Lung microvascular endothelial cell (primary cell): Measurements from ENCODE around the gene EXOC6B. TPM values are rescaled to one million over a fixed set of nuclear protein-coding genes. Genes with fewer than 3 reads are reported as not detected.
A peak's percentile ranks its signal among the peaks of the same experiment; 100 is the strongest.

Experiments used
- DNase-seq, 2 donors: peaks; one replicate each; pipeline versions ENCODE4 v3.0.0 to v3.0.0-alpha.2; 2010; ENCODE audit warnings: low read depth in 2 of 2
- total RNA-seq: library from RNA; depleted of rRNA; stranded (reverse); fragments of >200 nt; gene quantifications from 2 replicates; pipeline ENCODE4 v1.2.1, GENCODE V29; 2014

EXOC6B gene
- total RNA-seq, 1 donor from 2014 or later = 16.1 TPM

DNA sequence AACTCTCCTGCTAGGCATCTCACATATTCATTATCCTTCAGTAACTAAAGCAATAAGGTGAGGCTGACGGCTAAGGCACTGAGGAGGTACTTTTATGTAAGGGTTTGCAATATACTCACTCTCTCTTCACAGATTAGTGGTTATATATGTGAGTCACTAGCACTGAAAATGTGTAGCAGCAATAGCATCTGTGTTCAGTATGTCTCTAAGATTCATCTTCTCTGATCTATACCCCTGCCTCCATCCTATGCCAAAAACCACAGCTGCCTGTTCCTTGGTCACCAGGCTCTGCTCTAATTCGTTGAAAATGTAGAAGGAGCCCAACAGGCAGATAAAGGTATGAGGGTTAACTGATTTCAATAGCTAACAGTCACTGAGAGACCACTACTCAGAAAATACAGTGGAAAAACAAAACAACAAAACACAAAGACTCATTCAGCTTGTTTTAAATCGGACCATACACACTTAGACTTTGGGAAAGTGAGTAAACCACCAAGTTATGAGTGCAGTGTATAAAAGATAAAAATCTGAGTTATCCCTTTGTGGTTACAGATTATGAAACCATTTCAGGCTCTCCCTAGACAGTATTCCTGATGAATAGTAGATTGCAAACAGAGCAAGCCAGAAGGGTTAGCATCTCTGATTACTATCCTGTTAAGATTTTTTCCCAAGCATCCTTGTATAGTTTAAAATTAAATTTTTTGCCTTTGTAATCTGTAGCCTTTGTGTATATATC lies 602.8 kb downstream of the EXOC6B start:
- no peak for DNase-seq

DNA sequence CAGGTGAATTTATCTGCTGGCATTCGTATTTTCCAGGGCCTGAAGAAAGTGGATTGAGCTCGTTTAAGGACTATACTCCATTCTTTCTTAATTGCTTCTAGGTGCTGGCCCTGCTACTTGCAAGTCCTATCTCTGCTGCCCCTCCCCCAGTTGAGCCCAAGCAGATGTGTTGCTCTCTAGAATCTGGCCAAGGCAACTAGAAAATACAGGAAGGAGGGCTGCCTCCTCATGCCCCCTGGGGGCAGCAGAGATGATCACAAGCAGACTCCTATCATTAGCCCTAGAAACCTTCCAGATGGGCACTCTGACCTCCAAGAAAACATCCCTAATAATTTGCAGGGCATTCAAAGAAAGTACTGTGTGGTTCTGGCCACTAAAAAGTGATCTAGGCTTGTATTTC lies 605.7 kb downstream of the EXOC6B start:
- DNase-seq = no peak

DNA sequence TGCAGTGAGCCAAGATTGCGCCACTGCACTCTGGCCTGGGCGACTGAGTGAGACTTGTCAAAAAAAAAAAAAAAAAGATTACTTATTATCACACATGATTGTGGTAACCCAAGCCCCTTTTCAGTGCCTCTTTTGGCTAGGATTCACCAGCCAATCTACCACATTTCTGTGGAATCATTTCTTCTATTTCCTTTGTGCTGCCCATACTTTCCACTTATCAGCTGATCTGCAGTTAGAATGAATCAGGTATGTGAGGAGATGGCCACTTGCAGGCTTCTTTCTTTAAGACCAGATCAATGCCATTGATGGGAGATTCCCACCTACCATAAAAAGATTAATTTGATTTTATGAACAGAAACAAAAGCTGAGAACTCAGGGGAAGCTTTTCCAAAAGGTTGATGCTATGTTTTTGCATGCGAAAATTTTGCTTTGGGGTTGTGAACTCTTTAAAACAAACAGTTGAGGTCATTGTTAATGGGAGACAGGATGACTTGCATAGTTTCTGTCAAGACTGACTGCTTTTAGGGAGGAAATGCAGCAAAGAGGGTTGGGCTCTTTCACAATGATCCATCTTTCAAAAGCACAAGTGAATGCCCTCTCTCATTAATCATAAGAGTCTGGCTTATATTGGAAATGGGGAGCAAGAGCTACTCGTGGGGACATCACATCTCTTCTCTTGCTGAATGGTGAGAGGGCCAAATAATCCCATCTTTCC lies 611.2 kb downstream of the EXOC6B start:
- peak in 1 of 2 donors; percentile 78 for DNase-seq

DNA sequence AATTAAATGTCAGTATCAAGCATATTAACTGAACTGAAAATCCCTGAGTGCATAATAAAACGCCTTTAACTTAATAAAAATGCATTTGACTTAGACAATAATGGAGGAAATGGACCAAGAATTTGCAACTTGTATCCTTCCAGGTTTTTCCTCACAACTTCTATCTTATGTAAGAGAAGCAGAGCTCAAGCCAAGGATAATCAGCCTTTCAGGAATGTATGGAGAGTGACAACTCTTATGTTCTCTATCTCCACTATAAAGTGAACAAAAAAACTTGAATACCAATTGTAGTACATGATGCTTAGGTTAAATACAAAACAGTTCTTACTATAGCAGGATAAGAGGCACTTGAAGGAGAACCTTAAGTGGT lies 613.4 kb downstream of the EXOC6B start:
- no peak for DNase-seq

DNA sequence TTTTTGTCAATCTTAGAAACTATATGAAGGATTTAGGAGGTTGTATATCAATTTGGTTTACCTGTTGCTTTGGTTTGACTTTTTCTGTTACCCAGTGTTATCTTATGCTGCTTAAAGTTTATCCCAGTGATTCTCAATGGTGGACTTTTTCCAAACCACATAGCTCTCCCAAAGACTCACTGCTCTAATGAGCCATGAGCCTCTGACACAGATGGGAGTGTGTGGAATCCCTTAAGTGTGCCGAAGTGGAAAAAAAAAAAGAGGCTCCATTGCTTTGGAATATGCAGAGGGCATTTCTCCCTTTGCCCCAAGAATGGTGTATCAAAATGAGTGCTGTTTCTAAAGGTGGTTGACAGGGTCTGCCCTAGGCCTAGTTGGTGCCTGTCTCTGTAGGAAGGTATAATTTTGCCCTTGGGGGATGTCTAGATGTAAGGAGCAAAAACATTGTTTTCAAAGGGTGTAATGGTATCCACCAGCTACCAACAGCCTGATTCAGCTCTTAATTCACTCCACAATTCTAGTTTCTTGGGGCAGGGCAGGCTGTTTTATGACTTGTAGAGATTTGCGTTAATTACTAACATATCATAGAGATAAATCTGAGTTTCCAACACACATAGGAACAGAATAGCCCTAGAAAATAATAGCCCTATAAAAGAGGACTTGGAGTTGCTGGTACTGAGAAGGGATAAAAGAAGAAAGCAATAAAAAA lies 613.9 kb downstream of the EXOC6B start:
- DNase-seq = no peak

DNA sequence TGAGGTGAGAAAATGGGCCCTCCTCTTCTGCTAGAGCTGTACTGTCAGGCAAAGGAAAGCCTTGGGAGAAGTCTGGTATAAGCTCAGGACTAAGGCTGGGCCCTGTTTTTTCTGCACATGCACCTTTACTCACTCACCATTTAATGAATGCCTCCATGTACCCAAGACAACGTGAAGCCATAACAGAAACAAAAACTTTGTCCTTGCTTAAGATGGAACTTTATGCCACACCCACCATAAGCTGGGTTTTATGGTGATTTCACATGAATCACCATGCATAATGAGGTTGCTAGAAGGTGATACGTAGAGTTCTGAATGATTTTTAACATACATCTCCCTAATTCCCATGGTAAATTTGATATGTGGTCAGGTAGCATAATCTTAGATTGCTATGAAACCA lies 614.5 kb downstream of the EXOC6B start:
- no peak for DNase-seq

DNA sequence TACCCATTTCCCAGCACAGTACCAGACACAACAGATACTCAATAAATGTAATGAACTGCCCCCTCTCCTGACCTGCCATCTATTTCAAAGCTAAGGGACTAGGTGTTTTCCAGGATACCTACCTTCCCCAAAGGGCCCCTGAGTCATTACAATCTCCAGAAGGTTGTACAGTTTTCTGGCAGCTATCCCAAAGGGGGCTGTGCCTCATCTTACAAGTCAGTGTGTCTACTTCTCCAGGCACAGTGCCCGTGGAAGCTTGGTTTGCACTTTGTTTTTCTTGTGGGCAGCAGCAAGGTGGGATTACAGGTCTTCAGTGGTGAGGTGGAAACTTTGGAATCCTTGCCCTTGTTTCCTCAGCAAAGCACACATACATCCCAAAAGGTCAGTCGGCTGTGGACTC lies 615.4 kb downstream of the EXOC6B start:
- DNase-seq = no peak

DNA sequence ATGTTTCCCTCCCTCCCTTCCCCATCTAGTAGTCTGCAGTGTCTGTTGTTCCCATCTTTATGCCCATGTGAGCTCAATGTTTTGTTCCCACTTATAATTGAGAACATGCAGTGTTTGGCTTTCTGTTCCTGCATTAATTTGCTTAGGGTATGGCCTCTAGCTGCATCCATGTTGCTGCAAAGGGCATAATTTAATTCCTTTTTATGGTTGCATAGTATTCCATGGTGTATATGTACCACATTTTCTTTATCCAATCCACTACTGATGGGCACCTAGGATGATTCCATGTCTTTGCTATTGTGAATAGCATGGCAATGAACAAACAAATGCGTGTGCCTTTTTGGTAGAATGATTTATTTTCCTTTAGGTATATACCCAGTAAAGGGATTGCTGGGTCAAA lies 617.6 kb downstream of the EXOC6B start:
- no peak for DNase-seq

DNA sequence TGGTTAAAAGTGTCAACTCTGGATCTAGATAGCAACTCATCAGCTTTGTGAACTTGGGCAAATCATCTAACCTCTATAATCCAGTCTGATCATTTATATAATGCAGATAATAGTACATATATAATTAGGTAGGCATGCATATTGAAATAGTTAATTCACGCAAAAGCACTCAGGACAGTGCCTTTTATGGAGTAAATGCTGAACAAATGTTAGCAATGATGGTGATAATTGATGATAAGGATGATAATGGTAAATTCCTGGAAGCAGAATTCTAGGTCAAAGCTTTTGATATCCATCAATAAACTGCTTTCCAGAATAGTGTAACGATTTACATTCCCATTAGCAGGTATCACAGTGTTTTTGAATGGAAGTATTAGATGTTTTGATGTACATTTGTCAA lies 618.5 kb downstream of the EXOC6B start:
- no peak for DNase-seq

DNA sequence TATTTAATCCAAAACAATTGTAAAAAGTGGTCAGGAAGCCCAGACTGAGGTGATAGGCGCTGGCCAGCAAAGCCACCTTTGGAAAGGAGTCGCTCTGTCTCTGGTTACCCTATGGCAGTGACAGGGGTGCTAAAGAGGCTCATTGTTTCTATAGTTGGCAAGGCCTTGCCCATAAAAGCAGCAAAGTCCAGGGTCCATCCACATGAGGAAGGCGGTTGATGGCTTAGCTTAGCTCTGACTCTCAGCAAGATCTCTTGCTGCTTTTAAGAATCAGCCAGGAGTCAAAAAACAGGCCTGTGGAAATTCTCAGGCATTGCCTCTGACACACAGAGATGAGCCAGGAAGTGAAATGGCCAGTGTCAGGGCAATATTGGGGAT lies 620.3 kb downstream of the EXOC6B start:
- no peak for DNase-seq

DNA sequence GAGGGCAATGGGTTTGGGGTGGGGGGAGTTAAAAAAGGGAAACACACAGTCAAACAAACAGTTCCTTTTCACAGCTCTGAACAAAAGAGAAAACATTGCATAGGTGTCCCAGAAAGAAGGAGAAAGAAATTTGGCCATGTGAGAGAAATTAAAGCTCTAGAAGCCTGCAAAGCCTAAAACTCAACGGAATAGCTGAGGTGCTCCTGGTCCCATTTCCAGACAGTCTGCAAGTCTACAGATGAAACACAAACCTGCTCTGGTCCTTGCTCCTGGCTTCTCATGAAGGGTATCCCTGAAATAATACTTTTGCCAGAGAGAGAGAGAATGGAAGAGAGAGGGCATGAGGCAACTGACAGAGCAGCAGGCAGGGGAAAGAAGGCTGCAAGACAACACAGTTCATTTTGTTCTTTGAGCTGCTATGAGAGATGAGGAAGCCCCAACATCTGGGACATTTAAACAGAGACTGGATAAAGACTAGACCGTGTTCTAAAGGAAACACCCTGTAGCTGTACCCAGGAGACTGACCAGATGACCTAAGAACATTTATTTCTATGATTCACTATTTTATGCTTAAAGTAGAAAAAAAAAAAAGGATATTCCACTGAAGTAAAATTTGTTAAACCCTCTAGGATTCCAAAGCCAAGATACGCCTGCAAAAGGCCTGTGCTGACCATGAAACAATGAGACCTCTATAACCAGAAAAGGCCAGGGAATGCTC lies 620.9 kb downstream of the EXOC6B start:
- DNase-seq = peak in 1 of 2 donors; percentile 22

DNA sequence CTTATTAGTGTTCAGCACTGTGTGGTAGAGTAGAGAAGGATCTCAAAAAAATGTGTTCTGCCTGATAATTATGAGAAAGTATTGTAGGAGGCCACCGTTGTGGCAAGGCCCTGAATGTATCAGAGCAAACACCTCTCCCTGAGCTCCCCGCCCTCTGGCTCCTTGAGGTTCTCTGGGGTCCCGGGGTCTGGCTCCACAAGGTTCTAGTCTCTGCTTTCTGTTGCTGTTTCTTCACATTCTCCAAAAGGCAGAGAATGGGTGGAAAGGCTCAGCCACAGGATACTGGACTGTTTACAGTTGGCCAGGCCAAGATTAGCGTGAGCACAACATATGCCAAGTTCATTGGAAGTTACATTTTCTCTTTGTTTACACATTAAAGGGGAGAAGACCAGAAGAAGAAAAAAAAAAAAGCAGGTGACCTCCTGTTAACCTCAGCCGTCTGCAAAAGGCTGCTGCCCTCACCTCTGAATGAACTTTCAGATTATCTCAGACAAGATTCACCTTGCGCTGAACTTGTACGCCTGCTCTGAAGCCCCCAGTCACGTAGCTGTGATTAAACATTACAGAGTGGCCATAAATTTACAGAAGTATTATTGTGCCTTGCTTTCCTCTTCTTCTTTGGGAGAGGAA lies 621.6 kb downstream of the EXOC6B start:
- peak in 1 of 2 donors; percentile 61 for DNase-seq

DNA sequence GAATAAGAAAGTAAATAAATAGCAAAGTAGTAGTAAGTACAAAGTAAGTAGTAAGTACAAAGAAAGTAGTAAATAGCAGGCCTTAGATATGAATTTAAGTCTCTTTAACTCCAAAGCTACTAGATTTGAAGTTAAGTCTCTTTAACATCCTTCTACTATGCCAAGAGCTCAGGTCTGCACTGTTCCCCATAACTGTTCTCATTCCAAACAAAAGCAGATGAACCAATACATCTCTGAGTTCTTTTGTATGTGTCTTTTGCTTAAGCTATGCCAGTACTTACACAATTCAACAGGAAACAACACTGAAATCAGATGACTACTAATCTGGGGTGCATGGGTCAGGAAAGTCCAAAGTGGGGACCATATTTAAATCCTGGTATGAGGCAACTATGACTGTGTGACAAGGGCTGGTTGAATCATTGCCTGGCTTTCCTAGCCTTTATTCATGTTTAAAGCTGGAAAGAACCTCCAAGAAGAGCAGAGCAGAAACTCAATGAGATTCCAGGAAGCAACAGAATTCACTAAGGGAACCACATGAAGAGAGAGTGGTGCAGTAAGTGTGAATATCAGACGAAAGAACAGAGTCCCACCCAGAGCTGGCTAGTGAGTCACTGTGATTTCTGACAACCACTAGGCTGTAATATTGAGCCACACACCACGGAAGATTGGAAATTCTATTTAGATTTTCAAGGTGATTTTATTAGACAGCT lies 627.1 kb downstream of the EXOC6B start:
- peak; percentile 13 to 60 for DNase-seq

DNA sequence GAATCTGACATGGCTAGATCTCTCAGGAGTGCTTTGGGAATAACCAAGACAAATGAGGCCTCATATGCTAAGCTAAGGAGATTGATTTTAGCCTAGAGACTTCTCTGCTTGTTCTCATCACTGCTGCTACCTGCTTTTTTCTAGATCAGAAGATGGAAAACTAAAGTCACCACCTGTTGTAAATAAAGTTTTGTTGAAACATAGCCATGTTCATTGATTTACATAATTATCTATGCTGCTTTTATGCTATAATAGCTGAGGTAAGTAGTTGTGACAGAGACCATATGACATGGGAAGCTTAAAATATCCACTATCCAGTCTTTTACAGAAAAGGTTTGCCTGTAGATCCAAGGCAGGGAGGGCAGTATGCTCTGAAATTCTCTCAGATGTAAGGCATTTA lies 632.1 kb downstream of the EXOC6B start:
- no peak for DNase-seq

DNA sequence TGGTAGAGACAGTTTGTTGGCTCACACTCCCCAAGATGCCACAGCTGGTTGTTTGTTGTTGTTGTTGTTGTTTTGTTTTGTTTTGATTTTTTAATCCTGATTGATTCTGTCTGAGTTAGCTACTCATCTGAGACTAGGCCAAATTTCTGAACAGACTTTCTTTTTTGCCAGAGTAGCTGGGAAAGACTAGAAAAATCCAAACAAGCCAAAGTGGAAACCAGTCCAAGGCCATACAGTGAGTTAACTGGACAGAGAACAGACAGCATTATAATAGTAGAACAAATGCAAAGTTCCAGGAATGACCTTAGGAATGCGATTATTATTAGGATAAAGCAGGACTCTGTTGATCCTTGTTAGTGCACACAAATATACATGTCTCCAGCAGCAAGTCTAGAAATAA lies 634.4 kb downstream of the EXOC6B start:
- DNase-seq = no peak

DNA sequence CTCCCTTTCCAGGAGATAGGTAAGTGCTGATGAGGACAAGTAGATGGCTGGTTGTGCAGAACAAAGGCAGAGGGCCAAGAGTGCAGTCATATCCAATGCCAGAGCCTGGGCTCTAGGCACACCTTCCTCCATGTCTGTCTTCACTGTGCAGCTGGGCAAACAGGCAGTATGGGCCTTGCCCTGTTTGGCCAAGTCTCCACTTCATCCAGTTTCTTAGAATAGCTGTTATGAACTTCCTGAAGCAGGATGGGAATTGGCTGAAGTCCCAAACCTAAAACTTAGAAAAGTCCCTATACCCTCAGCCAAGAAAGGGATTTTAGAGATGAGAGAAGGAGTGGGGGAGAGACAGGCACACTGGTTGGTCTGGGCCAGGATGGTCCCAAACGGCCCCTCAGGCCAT lies 640.6 kb downstream of the EXOC6B start:
- DNase-seq = peak in 1 of 2 donors; percentile 28

DNA sequence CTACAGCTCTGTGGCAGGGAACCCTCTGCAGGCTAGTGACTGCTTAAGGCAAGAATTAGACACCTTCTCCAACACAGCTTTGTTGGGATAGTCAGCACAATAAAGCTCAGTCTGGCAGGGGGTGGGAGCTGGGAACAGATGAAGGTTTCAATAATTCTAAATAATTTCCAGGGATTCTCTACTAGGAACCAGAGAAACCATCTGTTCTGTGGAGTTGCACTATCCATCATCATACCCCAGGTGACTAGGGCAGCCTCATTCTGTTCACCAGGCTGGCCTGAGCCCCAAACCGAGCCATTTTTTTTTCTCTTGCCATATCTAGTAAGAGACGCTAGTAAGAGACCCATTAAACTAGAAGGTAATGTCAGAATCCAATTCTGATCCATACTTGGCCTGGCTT lies 642.4 kb downstream of the EXOC6B start:
- DNase-seq = no peak

DNA sequence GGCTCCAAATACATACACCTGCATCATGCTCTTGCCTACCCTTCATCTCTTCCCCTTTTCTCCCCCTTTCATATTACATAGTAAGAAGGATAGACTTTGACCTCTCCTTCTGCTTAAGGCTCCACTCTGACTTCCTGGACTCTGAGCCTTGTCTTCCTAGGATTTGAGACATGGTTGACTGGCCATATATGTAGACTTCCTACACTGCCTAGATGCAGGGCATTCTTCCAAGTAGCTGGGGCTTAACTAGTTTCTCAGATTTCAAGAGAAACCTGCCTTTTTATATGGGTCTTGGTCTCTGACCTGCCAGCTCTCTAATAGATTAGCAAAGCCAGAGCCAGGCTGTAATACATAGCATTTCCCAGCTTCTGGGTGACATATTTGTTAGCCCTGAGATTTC lies 642.8 kb downstream of the EXOC6B start:
- DNase-seq = no peak

DNA sequence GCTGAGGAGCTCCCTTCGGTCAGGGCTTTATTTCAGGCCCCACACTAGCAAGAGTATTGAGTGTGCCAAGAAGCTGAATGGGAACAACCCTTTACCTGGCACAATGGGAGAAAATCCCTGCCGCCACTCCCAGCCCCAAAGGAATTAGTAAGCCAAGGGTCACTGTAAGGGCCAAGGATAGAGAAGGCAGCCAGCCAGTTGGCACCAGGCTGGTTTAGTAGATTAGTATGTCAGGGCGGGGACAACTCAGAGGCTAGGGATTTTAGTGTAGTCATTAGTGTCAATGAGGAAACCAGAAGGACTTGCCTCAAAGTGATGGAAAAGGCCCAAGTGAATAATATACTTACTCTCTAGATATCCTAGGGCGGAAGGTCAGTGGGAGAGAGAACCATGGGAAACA lies 643.3 kb downstream of the EXOC6B start:
- DNase-seq = no peak

DNA sequence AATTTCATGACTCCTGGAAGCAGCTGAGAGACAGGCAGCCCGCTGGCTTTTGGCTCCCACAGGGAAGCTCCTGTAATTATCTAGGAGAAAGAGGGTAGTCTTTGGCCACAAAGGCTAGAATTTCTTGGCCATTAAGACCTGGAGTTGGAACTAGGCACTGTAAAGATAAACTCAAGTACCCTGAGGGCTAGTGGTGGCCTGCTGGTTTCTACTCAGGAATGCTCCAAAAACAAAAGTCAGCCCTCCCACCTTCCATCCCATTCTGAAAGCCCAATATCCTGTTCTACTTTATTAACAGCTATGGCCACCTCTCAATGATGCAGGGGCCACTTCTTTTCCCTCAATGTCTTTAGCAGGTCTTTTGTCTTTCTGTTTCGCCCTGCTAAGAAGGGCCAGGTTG lies 644.2 kb downstream of the EXOC6B start:
- DNase-seq = no peak

DNA sequence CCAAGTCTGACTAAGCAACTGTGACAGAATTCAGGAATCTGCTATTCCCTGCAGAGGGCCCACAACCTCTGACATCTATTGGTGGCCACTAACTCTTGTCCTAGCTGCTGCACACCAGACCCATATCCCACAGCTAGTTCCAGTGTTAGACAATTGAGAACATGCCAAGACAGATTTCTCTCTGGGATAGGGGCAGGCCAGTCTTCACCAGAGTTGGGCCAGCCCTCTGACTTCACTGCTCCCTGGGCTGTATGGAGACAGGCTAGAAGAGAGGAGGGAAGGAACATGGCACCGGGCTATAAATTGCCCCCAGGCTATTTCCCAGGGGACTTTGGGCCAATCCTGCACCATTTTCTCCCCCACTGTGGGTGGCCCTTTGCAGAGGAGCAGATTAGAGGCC lies 645.5 kb downstream of the EXOC6B start:
- no peak for DNase-seq
